Left lung (tissue), 10 donors: Measurements from ENCODE around the gene WDR26. TPM values are rescaled to one million over a fixed set of nuclear protein-coding genes. Genes with fewer than 3 reads are reported as not detected.
A peak's percentile ranks its signal among the peaks of the same experiment; 100 is the strongest.
"Not testable (repeated sequence)": the region's sequence is repeated elsewhere in the genome, so short reads cannot be mapped to it uniquely, and the experiment has no call there.

Experiments used
- ATAC-seq: fragments of 200-7000 bp; cut with Tn5 transposase; one replicate; pipeline ENCODE4 v1.9.1; 2020; ENCODE audit warnings: moderate library complexity
- DNase-seq, 4 donors: peaks; one replicate each; pipeline ENCODE4 v3.0.0-alpha.2; 2013 to 2020
- H3K27ac ChIP-seq, 2 donors: fragments of 200-600 bp; sonication (generic) in 1 of 2; one replicate each; pipeline versions ENCODE4 v1.5.0 to v1.8.0; 2020 to 2021
- H3K27me3 ChIP-seq, 2 donors: fragments of 200-600 bp; sonication (generic) in 1 of 2; one replicate each; pipeline versions ENCODE4 v1.5.0 to v1.8.0; 2020 to 2021
- H3K36me3 ChIP-seq, 2 donors: fragments of 200-600 bp; sonication (generic) in 1 of 2; one replicate each; pipeline versions ENCODE4 v1.5.0 to v1.8.0; 2020 to 2021
- H3K4me1 ChIP-seq, 2 donors: fragments of 200-600 bp; one replicate each; pipeline ENCODE4 v1.8.0; 2021
- H3K4me3 ChIP-seq, 2 donors: fragments of 200-600 bp; sonication (generic) in 1 of 2; one replicate each; pipeline versions ENCODE4 v1.5.0 to v1.8.0; 2020 to 2021; ENCODE audit warnings: mild to moderate bottlenecking in 1 of 2
- H3K9me3 ChIP-seq, 2 donors: fragments of 200-600 bp; sonication (generic) in 1 of 2; one replicate each; pipeline versions ENCODE4 v1.5.0 to v1.8.0; 2020 to 2021
- CTCF ChIP-seq, 2 donors: fragments of 200-600 bp; sonication (generic) in 1 of 2; IDR thresholded peaks; one replicate each; pipeline versions ENCODE4 v1.5.0 to v1.8.0; 2021; ENCODE audit warnings: antibody characterized with exemption in 2 of 2
- intact Hi-C, 2 donors: fragments of 100-400 bp; cut with DNase I; formaldehyde crosslinking; loops; one replicate each; pipeline versions ENCODE4 v1.11.2 to v1.14.2; 2022
- polyA plus RNA-seq, 6 donors: library from polyadenylated mRNA; unstranded; fragments of 120-200 nt; gene quantifications; one replicate each; pipeline ENCODE4 v1.2.1, GENCODE V29; 2013; ENCODE audit not compliant: insufficient read length in 6 of 6
- total RNA-seq, 2 donors: library from RNA; stranded (reverse); fragmentation: NEBNext Ultra II Directional; extraction: Animal tissue kit (Norgen Biotek cat#: 25700); gene quantifications; one replicate each; pipeline ENCODE4 v1.2.1, GENCODE V29; 2021
- donor health status: DM: no; HTN: yes; CAD: no.
- donor health status: DM: no; HTN: no; CAD: no.

The WDR26 gene
- total and polyA plus RNA-seq, 8 donors, result 84.5 to 108 (median 97.5) TPM

GRCh38 chr1:224358237-224358636 is 76.4 kb downstream of the WDR26 start:
- Histone ChIP-seq H3K27ac (peak overlapping the region; percentile 90 to 95), H3K9me3 (no peaks in the 10 kb centered on the region), H3K27me3 (no peaks in the 10 kb centered on the region), H3K36me3 (peaks cover 0 to 6% of the 10 kb centered on the region in 2 donors), H3K4me1 (peaks cover 0 to 44% of the 10 kb centered on the region in 2 donors), H3K4me3 (peak overlapping the region in 1 of 2 donors; percentile 94)
- TF ChIP-seq CTCF (IDR thresholded peaks at IDR 0.05), result no peak
- peak in 1 of 4 donors; percentile 80 for DNase-seq
- intact Hi-C loops, result no loop called here
- ATAC-seq, result no peak

GRCh38 chr1:224357626-224358124 is 76.9 kb downstream of the WDR26 start:
- DNase-seq (peak in 2 of 4 donors; percentile 24 to 36), ATAC-seq (peak; percentile 37)
- H3K9me3 ChIP-seq, result no peaks in the 10 kb centered on the region
- H3K4me3 ChIP-seq, result peak overlapping the region; percentile 94
- peaks cover 0 to 4% of the 10 kb centered on the region in 2 donors for H3K36me3 ChIP-seq
- TF ChIP-seq CTCF (IDR thresholded peaks at IDR 0.05), result no peak
- intact Hi-C loops, result no loop called here
- no peaks in the 10 kb centered on the region for H3K27me3 ChIP-seq
- peak overlapping the region; percentile 90 to 95 for H3K27ac ChIP-seq
- peaks cover 0 to 43% of the 10 kb centered on the region in 2 donors for H3K4me1 ChIP-seq

GRCh38 chr1:224356685-224357625 is 77.6 kb downstream of the WDR26 start, which contains the start of gene CNIH4:
CNIH4 (plus strand) TSS chr1:224356879; CDS start chr1:224356925, 46 bp downstream.
- intact Hi-C loops, result no loop called here
- no peak for TF ChIP-seq CTCF (IDR thresholded peaks at IDR 0.05)
- ATAC-seq, result peak; percentile 96

GRCh38 chr1:224353975-224354925 is 80.3 kb downstream of the WDR26 start:
- intact Hi-C loops, result no loop called here
- Histone ChIP-seq H3K27me3 (no peaks in the 10 kb centered on the region), H3K4me1 (peaks cover 0 to 25% of the 10 kb centered on the region in 2 donors), H3K27ac (no peak overlapping the region), H3K36me3 (no peaks in the 10 kb centered on the region), H3K9me3 (no peaks in the 10 kb centered on the region), H3K4me3 (no peak overlapping the region)
- DNase-seq, result no peak
- TF ChIP-seq CTCF (IDR thresholded peaks at IDR 0.05), result no peak
- no peak for ATAC-seq

More at GRCh38 chr1:224356685-224357625, 77.6 kb downstream of the WDR26 start, which contains the start of gene CNIH4:
- Histone ChIP-seq H3K4me1 (peaks cover 0 to 37% of the 10 kb centered on the region in 2 donors), H3K4me3 (peak within 1 kb of the TSS; percentile 94), H3K36me3 (peaks cover 0 to 1% of the 10 kb centered on the region in 2 donors), H3K27ac (peak within 1 kb of the TSS; percentile 90 to 95), H3K9me3 (no peaks in the 10 kb centered on the region), H3K27me3 (no peaks in the 10 kb centered on the region)
- peak; percentile 89 to 97 (median 94) for DNase-seq

GRCh38 chr1:224352436-224353085 is 82.0 kb downstream of the WDR26 start:
- H3K4me3 ChIP-seq, ATAC-seq, H3K27me3 ChIP-seq, H3K9me3 ChIP-seq, H3K4me1 ChIP-seq, intact Hi-C loops, H3K27ac ChIP-seq, H3K36me3 ChIP-seq: not testable (repeated sequence)
- DNase-seq, result peak in 1 of 4 donors; percentile 64

- H3K9me3 ChIP-seq, H3K27me3 ChIP-seq, H3K4me3 ChIP-seq, H3K36me3 ChIP-seq, DNase-seq, H3K27ac ChIP-seq, ATAC-seq, H3K4me1 ChIP-seq, intact Hi-C loops: not testable (repeated sequence)
Measured at GRCh38 chr1:224349716-224350115, 84.9 kb downstream of the WDR26 start.
